Superior temporal gyrus (tissue), 1 donor: ENCODE results near the gene SUCLG1.
"Not testable (repeated sequence)": the region's sequence is repeated elsewhere in the genome, so short reads cannot be mapped to it uniquely, and the experiment has no call there.

ENCODE experiments used
- DNase-seq: peaks from one replicate; pipeline ENCODE4 v3.0.0-alpha.2; 2016; ENCODE audit errors: extremely low spot score

The SUCLG1 gene

DNA sequence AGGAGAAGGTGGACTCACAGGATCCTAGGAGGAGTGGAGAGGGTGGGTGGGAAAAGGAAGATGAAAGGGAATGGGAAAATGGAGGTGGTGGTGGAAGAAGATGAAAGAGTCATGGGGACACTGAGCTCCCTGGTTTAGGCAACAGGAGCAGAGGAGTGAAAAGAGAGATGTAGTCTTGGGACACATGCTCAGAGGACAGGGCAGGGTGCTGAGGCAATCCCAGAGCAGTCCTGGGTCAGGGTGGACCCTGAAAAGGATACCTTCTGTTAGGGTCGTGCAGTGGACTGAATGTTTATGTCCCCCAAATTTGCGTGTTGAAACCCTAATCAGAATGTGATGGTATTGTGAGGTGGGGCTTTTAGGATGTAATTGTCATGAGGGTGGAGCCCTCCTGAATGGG is 37.9 kb downstream of the SUCLG1 start:
- DNase-seq = no peak

DNA sequence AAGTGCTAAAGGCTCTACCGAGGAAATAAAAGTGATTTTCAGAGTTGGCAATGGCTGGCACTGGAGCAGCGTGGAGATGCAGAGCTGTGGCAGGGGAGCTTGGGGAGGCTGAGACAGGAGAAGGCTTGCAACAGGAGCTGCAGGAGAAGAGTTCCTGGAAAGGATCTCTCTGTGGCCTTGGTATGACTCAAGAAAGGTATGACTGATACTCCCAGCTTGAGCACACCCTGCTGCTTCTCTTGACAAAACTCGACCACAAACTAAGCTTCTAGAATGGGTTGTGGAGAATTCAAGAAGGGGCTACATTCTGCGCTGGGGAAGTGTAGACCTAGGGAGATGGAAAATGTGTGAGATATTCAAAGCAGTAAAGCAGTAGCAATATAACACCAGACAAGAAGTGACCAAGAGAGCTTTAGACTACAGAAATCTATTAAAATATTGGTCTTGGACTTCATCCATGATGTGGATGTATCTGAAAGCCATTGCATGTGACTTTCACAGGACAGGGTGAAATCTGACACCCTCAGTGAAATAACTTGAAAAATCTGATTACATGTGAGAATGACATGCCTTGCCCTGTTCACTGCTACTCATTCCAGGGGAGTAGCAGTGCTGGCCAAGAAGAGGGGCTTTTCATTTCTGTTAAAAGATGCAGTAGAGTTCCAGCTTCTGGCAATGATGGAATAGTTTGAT is 41.5 kb downstream of the SUCLG1 start:
- DNase-seq = no peak

DNA sequence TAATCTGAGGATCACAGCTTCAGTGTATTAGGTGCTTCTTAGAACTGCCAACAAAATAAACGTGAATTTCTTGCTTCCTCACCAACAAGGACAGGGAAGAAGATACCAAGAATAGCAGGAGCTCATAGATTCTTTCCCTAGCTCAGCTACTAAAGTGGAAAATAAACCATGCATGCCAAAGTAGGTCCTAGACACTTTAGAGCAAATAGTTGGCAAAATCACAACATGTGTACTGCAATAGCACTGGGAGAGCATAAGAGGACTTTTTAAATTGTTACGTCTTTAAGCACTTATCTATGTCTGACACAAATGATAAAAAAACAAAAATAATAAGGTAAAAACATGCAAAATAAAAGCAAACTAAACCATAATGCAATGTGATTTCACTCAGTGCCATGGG is 49.5 kb downstream of the SUCLG1 start:
- no peak for DNase-seq

DNA sequence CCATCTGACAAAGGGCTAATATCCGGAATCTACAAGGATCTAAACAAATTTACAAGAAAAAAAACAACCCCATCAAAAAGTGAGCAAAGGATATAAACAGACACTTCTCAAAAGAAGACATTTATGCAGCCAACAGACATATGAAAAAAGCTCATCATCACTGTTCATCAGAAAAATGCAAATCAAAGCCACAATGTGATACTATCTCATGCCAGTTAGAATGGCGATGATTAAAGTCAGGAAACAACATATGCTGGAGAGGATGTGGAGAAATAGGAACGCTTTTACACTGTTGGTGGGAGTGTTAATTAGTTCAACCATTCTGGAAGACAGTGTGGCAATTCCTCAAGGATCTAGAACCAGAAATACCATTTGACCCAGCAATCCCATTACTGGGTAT is 57.0 kb downstream of the SUCLG1 start:
- DNase-seq = not testable (repeated sequence)

DNA sequence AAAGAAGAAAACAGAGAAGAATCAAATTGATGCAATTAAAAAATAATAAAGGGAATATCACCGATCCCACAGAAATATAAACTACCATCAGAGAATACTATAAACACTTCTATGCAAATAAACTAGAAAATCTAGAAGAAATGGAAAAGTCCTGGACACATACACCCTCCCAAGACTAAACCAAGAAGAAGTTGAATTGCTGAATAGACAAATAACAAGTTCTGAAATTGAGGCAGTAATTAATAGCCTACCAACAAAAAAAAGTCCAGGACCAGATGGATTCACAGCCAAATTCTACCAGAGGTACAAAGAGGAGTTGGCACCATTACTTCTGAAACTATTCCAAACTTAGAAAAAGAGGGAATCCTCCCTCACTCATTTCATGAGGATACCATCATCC is 59.2 kb downstream of the SUCLG1 start:
- not testable (repeated sequence) for DNase-seq

DNA sequence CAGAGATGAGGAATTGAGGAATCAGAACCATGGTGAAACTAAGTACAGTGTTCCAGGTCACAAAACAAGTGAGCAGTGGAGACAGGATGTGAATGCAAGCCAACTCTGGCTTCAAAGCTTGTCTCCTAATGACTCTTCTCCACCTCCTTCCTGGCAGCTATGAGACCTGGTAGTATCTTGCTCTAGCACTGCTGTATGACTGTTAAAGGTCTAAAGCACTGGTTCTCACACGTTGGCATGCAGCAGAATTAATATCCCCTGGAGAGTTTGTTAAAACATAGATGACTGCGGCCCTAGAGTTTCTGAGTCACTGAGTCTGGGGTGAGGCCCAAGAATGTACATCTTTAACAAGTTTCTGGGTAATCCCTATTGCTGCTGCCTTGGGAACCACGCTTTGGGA is 63.3 kb downstream of the SUCLG1 start:
- no peak for DNase-seq

DNA sequence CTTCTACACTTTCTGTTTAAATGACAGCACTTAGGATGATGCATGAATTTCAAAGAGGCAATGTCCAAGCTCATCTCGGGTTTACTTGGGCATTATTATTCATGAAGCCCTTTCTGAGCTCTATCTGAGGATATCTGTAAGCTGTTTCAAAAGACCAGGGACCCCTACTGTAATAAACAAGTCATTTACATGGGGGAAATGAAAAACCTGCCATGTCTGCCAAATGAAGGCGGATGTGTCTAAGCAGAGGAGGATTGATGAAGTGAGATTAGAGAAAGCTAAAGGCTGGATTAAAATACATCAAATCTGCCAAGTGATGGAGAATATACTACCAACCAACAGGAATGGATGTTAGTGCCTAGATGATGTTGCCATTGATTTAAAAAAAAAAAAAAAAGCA is 64.5 kb downstream of the SUCLG1 start:
- DNase-seq = no peak

DNA sequence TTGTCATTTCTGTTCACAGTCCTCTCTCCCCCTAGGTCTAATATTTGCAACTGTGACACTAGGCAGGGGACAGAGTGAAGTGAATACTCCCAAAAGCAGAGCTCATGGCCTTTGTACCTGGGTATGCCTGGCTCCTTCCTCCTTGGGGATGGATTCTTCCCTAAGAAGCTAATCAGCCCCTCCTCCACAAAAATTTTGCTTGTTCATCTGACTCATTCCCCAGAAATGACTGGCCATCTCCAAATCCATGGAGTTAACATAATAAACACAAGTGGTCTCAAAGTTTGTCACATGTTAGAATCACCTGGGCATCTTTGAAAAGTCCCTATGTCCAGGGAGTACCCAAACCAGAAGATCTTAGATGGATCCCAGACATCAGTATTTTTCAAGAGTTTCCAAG is 65.3 kb downstream of the SUCLG1 start:
- DNase-seq = no peak

DNA sequence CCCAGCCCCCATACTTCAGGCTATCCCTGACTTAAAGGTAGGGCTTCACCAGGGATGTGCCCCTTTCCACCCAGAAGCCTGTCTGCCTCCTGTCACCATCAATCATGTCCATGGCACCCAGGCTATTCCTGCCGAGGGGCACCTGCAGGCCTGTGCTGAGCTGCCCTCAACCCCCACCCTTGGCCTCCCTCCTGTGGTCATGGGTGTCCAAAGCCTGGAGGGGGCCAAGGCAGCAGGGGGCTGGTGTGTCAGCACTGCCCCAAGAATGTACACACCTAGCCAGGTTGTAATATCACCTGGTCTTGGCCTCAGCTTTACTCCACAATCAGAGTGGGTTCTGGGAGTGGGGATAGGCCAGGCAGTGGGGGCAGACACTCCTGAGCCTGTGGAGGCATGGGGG is 69.3 kb downstream of the SUCLG1 start:
- DNase-seq = no peak

DNA sequence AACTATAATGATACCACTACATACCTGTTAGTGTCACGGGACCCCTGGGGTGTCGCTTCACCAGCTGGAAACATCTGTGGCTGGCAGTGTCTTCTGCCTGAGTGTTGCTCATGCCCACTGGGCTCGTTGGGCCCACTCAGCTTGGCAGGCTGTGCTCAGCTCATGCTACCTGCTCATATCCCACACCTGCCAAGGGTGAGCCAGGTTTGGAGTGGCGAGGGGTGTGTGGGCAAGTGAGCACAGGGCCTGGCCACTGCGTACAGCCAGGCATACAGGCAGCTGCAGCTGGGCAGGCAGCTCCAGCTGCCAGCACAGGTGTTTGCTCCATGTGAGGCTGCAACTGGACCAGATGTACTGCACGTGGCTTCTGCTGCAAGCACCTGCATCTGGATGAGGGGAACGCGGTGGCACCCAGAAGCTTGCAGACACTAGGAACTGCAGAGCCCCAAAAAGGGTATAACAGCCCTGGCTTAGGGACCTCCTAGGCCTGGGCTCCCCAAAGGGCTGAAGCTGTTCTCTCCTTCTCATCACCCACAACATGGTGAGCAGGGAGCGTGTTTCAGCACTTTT is 70.1 kb downstream of the SUCLG1 start:
- DNase-seq = no peak

DNA sequence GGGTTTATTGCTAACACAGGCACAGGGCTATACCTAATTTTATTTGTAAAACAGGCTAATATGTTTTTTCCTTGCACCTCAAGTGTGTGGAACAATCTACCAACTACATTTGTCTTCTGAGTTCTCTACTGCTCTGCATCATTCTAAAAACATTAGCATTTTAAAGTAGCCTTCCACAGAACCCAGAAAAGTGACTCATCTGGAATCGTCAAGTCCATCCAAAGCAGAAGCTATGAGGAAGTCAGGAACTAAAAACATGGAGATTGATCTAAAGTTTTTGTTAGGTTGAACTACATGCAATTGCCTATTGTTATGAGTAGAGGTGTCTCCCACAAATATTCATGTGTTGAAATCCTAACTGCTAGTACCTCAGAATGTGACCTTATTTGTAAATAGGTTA is 70.9 kb downstream of the SUCLG1 start:
- no peak for DNase-seq

DNA sequence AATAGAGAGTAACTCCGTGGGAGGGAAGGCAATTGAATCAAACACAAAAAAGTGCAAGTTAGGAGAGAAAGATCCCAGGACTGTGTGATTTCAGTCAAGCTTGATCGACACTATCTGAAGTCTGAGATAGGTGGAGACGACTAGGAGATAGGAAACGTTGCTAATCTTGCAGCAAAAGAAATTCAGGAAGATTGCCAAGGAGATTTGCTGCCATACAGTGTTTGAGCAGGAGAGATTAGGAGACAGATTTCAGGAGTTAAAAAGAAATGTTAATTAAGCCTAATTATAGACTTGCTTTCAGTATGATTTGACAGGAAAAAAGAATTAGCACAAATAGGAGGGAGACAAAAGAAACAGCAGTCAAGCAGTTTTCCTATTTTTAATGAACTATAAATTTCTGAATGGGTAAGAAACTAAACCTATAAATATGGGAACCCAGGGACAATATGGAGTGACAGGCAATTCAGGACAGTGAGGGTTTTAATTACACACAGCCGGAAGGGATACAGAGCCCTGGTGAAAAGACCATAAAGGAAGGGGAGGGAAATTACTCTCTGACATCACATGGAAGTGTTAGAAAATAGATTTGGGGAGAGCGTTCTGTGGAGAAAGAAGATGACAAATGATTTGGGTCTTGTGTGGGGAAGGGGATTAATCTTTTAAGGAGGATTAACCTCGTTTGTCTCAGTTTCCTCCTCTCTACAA is 72.6 kb downstream of the SUCLG1 start:
- DNase-seq = no peak

DNA sequence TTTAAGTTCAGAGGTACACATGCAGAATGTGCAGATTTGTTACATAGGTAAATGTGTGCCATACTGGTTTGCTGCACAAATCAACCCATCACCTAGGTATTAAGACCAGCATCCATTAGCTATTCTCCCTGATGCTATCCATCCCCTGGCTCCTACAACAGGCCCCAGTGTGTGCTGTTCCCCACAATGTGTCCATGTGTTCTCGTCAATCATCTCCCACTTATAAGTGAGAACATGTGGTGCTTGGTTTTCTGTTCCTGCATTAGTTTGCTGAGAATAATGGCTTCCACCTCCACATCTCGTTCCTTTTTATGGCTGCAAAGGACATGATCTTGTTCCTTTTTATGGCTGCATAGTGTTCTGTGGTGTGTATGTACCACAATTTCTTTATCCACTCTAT is 75.8 kb downstream of the SUCLG1 start:
- no peak for DNase-seq

DNA sequence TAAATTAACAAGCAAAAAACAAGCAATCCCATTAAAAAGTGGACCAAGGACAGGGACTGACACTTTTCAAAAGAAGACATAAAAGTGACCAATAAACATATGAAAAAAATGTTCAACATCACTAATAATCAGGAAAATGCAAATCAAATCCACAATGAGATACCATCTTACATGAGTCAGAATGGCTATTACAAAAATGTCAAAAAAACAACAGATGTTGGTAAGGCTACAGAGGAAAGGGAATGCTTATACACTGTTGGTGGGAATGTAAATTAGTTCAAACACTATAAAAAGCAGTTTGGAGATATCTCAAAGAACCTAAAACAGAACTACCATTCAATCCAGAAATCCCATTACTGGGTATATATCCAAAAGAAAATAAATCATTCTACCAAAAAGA is 78.2 kb downstream of the SUCLG1 start:
- DNase-seq = no peak

DNA sequence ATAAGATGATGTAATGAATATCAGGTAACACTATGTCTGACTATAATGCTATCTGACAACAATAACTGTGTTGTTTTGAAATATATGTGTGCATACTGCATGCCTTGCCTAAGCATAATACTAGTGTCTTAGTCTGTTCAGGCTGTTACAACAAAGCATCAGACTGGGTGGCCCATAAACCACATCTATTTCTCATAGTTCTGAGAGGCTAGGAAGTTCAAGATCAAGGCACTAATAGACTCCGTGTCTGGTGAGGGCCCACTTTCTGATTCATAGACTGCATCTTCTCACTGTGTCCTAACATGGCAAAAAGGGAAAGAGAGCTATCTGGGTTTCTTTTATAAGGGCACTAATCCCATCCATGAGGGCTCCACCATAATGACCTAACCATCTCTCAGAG is 80.1 kb downstream of the SUCLG1 start:
- DNase-seq = no peak

DNA sequence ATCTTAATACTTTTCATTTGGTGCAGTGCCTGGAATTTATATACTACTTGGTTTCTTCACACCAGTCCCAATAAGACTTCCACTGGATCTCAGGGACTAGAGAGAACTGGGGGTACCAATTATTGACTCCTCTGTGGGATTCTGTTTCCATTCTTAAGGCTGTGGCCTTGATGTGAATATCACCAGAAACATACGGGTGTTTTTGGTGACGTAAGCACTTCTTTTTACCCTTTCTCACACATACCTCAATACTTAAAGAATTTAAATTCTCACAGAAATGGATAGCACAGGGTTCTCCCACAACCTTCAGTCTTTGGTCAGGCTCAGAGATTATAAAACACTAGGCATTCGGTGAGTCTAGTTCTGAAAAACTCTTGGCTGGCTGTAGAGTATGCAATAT is 84.1 kb downstream of the SUCLG1 start:
- DNase-seq = no peak

DNA sequence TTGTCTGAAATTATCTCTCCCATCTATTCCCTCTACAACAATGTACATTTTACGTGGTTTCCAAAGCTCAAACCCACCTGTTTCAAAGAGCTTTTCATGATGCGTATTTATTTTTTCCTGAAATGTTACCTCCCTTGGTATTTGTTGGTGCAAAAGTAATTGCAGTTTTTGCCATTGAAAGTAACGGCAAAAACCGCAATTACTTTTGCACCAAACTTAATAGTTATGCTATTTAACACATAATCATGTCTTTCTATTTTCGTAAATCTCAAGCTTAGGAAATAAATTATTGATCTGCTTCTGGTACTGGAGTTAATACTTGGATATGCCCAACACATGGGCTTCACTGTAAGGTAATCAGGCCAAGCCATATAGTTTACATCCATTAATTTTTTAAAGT is 85.2 kb downstream of the SUCLG1 start:
- DNase-seq = no peak
